ENCODE measurements around the gene HHAT. TPM values are rescaled to one million over a fixed set of nuclear protein-coding genes. Genes with fewer than 3 reads are reported as not detected.

The HHAT gene
- polyA plus RNA-seq, 3 donors = 1.1 to 1.6 (median 1.5) TPM

GRCh38 chr1:210362526-210362925, 33.8 kb downstream of the HHAT start:
- no peak overlapping the region for H2AFZ ChIP-seq (ENCODE audit: insufficient read depth, low read depth, low read length, poor library complexity, severe bottlenecking)
- no peaks in the 10 kb centered on the region for H3K36me3 ChIP-seq (replicated peaks in 1 of 2; ENCODE audit: control insufficient read depth in 1 of 2, insufficient read depth in 2 of 2, low read length in 2 of 2)
- no peaks in the 10 kb centered on the region for H4K20me1 ChIP-seq (ENCODE audit: insufficient read depth, low read length)
- 85% methylated on average over 2 of the region's 4 CpGs for WGBS (ENCODE audit: insufficient coverage)
- H3K9me3 ChIP-seq (replicated peaks in 1 of 2; ENCODE audit: control insufficient read depth in 1 of 2, insufficient read depth in 1 of 2, low read length in 2 of 2) = no peaks in the 10 kb centered on the region
- no peak for TF ChIP-seq CTCF (IDR thresholded peaks at IDR 0.05)
- H3K9me3 Mint-ChIP-seq = peaks cover 0 to 3% (median 0%) of the 10 kb centered on the region in 7 donors
- no peak for DNase-seq
- H3K27ac Mint-ChIP-seq = no peak overlapping the region
- no peaks in the 10 kb centered on the region for H3K36me3 Mint-ChIP-seq
- no peaks in the 10 kb centered on the region for H3K27me3 ChIP-seq (ENCODE audit: control insufficient read depth in 2 of 2, insufficient read depth in 2 of 2, low read length in 2 of 2)
- no peak overlapping the region for H3K27ac ChIP-seq (ENCODE audit: low read depth in 1 of 2, low read length in 2 of 2)
- no peak overlapping the region for H3K4me2 ChIP-seq (replicated peaks; ENCODE audit: extremely low read depth, low read length, poor library complexity, severe bottlenecking)
- peaks cover 1% of the 10 kb centered on the region for H3K4me1 Mint-ChIP-seq
- H3K9ac ChIP-seq (ENCODE audit: insufficient read depth, low read length, poor library complexity, severe bottlenecking) = no peak overlapping the region
- H3K27me3 Mint-ChIP-seq (ENCODE audit: low read depth in 3 of 3) = peaks cover 0 to 2% (median 0%) of the 10 kb centered on the region in 3 donors
- H3K4me3 Mint-ChIP-seq = no peak overlapping the region
- no peaks in the 10 kb centered on the region for H3K4me1 ChIP-seq (ENCODE audit: control insufficient read depth in 1 of 2, insufficient read depth in 2 of 2, low read length in 2 of 2)
- intact Hi-C loops (cut with micrococcal nuclease) = no loop called here
- H3K4me3 ChIP-seq (replicated peaks in 1 of 3; ENCODE audit: low read depth in 2 of 3, low read length in 3 of 3) = no peak overlapping the region
- no peaks in the 10 kb centered on the region for H3K79me2 ChIP-seq (ENCODE audit: insufficient read depth, low read length)

DNA sequence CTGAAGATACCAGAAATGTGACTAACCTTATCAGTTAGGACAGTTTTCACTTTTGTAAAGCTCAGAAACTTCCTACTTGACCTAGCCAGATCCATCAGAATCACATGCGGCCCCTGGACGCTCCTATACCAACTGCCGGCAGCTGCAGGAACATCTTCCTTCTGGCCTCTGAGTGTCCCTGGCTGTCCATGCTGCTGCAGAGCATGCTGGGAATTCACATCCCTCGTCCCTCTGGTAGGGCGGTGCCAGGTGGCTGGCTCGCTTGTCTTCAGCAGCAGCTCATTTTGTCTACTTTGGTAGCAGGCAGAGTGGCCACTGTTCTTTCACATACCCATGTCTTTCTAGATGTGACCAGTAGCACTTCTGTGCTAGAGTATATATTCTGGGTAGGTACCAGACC, 34.4 kb downstream of the HHAT start:
- H2AFZ ChIP-seq (ENCODE audit: insufficient read depth, low read depth, low read length, poor library complexity, severe bottlenecking) = no peak overlapping the region
- H4K20me1 ChIP-seq (ENCODE audit: insufficient read depth, low read length) = no peaks in the 10 kb centered on the region
- whole genome bisulfite sequencing (ENCODE audit: insufficient coverage) = 88% methylated on average over 6 of the region's 6 CpGs
- Mint-ChIP-seq H3K9me3 (peaks cover 0 to 3% (median 0%) of the 10 kb centered on the region in 7 donors), H3K4me1 (peaks cover 1% of the 10 kb centered on the region), H3K27me3 (ENCODE audit: low read depth in 3 of 3) (peaks cover 0 to 2% (median 0%) of the 10 kb centered on the region in 3 donors), H3K27ac (no peak overlapping the region), H3K36me3 (no peaks in the 10 kb centered on the region), H3K4me3 (no peak overlapping the region)
- no peaks in the 10 kb centered on the region for H3K36me3 ChIP-seq (replicated peaks in 1 of 2; ENCODE audit: control insufficient read depth in 1 of 2, insufficient read depth in 2 of 2, low read length in 2 of 2)
- H3K79me2 ChIP-seq (ENCODE audit: insufficient read depth, low read length) = no peaks in the 10 kb centered on the region
- H3K4me1 ChIP-seq (ENCODE audit: control insufficient read depth in 1 of 2, insufficient read depth in 2 of 2, low read length in 2 of 2) = no peaks in the 10 kb centered on the region
- no peaks in the 10 kb centered on the region for H3K9me3 ChIP-seq (replicated peaks in 1 of 2; ENCODE audit: control insufficient read depth in 1 of 2, insufficient read depth in 1 of 2, low read length in 2 of 2)
- no peak overlapping the region for H3K4me3 ChIP-seq (replicated peaks in 1 of 3; ENCODE audit: low read depth in 2 of 3, low read length in 3 of 3)
- no peak for TF ChIP-seq CTCF (IDR thresholded peaks at IDR 0.05)
- H3K27ac ChIP-seq (ENCODE audit: low read depth in 1 of 2, low read length in 2 of 2) = no peak overlapping the region
- no peaks in the 10 kb centered on the region for H3K27me3 ChIP-seq (ENCODE audit: control insufficient read depth in 2 of 2, insufficient read depth in 2 of 2, low read length in 2 of 2)
- intact Hi-C loops (cut with micrococcal nuclease) = no loop called here
- DNase-seq = no peak
- no peak overlapping the region for H3K9ac ChIP-seq (ENCODE audit: insufficient read depth, low read length, poor library complexity, severe bottlenecking)
- H3K4me2 ChIP-seq (replicated peaks; ENCODE audit: extremely low read depth, low read length, poor library complexity, severe bottlenecking) = no peak overlapping the region
